NCI-H1092 treated with DMSO at 0.1 percent for 48 hours (cell line): ENCODE data around the gene FAM227B.

Source experiments
- DNase-seq: peaks from one replicate; lab custom pipeline; 2025; lab: John Stamatoyannopoulos, UW

The FAM227B gene

DNA sequence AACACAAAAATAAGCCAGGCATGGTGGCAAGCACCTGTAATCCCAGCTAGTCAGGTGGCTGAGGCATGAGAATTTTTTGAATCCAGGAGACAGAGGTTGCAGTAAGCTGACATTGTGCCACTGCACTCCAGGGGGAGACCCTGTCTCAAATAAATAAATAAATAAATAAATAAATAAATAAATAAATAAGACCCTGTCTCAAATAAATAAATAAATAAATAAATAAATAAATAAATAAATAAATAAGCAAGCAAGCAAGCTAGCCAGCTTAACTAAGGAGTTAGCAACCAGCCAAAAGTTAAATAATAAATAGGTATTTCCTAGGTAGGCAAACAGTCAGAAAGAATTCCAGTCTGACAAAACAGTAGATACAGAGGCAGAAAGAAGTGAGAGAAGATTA lies 326.7 kb downstream of the FAM227B start:
- no peak for DNase-seq

DNA sequence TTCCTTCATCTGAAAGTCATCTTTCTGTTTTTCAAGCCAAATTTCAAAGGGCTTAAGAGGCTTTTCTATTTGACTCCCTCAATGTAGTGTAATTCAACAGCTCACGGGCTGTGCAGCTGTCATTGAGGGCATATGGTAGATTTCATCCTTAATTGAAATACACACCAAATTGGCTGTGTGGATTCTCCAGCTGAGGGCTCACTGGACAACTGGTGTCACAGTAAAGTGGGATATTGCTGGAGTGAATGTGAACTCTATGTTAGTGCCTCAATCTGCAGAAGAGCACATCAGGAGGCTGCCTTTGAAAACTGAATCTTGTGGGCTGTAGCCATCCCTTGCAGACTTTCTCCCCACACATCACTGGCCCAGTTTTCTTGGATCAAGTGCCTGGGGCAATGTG lies 330.4 kb downstream of the FAM227B start:
- no peak for DNase-seq

DNA sequence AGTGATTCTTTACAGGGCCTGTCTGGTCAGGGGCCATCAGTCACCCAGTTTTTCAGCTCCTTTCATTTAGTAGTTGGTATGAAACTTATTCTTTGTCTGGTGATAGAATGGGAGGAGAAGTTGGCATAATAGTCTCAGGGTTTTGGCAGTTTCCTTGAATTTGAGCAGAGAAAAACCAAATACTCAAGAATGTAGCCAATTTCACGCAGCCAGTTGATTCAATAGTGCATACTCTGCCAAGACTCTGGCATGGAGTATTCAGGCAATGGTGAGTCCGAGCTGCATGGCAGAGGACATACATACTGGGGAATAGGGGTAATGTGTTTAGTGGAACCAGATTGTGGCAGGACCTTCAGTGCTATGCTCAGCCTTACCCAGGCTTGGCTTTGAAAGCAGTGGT lies 332.2 kb downstream of the FAM227B start:
- no peak for DNase-seq

DNA sequence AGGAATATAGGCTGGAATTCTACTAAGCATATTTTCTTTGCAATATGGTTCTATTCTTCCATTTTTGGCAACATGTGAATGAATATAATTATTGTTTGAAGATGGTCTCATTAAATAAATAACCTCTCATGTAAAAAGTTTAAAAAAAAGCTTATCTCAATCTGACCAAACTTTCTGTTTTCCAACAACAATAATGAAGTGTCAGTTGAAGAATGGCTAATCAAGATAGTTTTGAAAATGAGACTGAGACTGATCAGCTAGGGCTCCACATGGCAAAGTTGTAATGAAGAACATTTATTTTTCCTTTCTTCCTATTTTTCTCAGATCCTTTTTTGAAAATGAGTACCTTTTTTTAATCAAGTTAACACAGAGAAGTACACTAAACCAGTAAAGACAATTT lies 333.1 kb downstream of the FAM227B start:
- no peak for DNase-seq

DNA sequence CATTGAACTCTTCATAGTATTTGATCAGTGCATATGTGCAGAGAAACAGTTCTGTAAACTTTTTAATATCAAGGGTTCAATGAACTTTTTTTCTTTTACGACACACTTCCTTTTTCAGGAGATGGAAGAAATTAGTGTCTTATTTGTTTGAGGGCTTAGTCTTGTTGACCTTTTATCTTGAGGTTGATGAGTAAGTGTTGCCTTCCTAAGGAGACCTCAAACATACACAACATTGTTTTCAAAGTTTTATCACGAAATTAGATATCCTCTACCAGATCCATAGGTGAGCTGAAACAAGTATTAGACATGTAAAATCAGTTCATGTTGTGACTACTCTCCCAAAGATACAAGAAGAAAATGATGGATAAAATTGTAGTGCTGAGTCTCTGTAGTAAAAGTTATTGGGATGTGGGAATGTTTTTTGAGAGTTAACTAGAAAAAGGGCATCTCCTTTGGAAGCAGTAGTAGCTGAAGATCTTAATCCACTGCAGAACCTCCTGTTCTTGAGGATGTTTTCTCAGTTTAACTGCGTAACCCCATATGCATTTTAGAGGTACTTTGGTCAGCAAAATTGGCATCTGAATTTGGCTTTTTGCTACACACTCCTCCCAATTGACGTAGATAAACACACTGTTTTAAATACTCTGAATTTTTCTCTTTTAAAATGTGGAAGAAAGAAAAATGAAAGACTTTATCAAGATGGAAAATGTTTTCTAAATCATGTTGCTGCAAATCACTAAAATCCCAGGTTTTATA lies 333.8 kb downstream of the FAM227B start:
- no peak for DNase-seq

DNA sequence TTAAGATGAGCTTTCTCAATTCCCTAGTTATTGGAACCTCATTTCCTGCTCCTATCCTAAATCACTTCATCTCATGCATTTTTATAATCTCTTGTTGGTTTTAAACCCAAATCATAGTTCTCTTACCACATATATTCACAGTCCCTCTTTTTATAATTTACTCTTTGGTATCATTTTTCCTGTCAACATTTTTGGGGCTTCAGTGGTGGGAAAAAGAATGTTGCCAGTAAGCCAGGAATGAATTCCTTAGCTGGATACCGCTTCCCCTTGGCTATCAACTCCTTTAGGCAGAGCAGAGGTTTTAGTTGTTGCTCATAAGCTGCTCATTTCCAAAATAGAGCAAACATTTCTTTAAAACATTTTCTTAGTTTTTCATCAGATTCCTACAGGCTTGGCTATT lies 338.3 kb downstream of the FAM227B start:
- no peak for DNase-seq

DNA sequence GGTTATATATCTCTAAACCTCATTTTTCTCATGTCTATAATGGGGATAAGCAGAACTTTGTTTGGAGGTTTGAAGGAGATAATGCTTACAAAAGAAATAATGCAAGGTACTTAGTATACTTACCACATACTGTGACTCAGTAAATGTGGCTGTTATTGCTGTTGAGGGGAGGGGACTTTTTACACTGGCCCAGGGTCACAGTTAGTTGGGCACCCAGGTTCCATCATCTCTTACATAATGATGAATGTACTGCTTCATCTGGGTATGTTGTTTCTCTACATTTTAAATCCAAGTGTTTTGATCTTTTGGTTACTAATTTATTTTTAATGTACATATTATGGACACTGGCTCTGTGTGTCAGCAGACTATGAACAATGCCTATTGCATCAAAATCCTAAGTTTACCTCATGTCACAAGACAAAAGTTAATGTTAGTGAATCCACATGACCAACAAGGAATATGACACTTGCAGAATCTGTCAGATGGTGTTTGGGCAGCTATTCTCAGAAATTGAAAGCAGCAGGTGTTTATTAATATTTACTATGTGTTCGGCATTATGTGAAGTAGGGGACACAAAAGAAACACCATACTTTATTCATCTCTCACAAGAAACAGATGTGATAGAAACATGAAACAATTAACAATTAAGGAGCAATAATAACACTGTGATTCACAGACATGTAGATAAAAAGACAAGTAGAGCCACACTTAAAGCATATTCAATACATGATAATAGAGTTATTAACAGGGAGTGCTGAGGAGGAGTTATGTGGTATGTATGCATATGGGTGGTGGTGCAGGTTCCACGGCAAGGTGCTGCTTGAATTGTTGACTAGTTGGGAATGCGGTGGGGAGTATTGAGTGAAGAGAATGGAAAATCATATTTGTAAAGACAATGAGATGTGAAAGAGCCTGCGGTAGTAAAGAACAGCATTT lies 340.8 kb downstream of the FAM227B start:
- no peak for DNase-seq

DNA sequence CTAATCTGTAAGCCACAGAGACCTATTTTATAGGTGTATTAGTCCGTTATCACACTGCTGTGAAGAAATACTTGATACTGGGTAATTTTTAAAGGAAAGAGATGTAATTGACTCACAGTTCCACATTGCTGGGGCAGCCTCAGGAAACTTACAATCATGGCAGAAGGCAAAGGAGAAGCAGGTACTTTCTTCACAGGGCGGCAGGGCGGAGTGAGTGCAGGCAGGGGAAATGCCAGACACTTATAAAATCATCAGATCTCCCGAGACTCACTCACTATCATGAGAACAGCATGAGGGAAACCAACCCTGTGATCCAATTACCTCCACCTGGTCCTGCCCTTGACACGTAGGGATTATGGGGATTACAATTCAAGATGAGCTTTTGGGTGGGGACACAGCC lies 341.9 kb downstream of the FAM227B start:
- DNase-seq: no peak
